T1000 (cell line): ENCODE measurements around the gene CMTR1.
"Not testable (repeated sequence)": the region's sequence is repeated elsewhere in the genome, so short reads cannot be mapped to it uniquely, and the experiment has no call there.

ENCODE experiments used
- DNase-seq: peaks from one replicate; lab custom pipeline; 2025; ENCODE audit warnings: mixed read lengths; lab: John Stamatoyannopoulos, UW

Gene CMTR1, protein sequence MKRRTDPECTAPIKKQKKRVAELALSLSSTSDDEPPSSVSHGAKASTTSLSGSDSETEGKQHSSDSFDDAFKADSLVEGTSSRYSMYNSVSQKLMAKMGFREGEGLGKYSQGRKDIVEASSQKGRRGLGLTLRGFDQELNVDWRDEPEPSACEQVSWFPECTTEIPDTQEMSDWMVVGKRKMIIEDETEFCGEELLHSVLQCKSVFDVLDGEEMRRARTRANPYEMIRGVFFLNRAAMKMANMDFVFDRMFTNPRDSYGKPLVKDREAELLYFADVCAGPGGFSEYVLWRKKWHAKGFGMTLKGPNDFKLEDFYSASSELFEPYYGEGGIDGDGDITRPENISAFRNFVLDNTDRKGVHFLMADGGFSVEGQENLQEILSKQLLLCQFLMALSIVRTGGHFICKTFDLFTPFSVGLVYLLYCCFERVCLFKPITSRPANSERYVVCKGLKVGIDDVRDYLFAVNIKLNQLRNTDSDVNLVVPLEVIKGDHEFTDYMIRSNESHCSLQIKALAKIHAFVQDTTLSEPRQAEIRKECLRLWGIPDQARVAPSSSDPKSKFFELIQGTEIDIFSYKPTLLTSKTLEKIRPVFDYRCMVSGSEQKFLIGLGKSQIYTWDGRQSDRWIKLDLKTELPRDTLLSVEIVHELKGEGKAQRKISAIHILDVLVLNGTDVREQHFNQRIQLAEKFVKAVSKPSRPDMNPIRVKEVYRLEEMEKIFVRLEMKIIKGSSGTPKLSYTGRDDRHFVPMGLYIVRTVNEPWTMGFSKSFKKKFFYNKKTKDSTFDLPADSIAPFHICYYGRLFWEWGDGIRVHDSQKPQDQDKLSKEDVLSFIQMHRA

DNA sequence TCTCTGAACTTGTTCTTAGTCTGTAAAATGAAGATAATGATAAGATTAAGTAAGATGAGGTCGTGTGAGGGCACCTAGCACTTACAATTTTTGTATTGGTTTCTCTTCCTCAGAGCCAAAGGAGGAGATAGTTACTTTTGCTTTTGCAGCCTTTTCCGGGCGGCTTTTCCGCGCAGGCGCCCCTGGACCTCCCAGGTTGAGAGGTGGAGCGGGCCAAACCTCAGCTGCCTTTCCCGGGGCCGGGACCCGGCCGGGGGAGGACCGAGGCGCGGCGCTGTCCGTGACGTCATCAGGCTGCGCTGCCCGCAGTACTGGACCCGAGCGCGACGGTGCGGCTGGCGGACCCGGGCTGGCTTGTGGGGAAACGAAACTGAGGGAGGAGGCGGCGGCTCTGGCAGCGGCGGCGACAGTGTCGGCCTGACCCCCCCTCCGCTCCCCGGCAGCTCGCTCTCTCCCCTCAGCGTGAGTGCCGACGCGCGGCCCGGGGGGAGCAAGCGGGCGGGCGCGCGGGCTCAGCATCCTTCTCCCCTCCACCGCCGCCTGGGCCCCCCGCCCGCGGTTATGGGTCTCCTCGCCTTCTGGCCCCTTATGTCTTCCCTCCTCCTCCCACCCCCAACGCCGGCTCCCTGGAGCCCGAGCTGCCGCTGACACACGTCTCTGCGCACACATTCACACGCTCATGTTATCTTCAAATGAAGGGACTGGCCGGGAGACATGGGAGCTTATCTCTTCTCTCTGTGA lies at the start of gene CMTR1:
TSS of gene CMTR1 (plus strand) at position 306 of the 741 bp plus-strand sequence. CDS start 2,409 bp downstream, outside the sequence.
- DNase-seq, result peak; percentile 92

DNA sequence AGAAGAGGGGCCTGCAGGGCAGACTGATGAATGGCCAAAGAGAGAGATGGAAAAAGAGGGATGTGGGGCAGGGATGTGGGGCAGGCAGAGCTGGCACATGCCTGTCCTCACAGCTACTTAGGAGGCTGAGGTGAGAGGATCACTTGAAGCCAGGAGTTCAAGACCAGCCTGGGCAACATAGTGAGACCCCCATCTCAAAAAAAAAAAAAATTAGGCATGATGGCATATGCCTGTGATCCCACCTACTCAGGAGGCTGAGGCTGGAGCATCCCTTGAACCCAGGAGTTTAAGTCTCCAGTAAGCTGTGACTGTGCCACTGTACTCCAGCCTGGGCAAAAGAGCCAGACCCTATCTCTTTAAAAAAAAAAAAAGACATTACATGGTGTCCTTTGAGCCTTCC lies 44.4 kb upstream of the CMTR1 start:
- no peak for DNase-seq

DNA sequence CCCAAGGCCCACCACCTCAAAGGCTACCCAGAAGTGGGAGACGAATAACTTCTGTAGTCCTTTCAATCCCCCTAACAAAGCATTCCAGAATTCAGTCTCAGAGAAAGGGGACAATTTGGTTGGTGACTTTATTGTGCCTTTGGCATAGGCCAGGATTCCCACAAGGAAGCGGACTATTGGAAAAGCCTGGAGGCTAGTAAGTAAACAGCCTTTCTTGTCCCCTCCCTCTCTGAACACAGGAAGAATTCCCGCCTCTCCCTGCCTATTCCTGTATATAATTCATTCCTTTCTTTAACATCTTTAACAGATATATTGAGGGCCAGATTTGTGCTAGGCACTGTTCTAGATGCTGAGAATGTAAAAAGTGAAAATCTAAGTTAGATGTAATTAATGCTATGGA lies 43.2 kb upstream of the CMTR1 start:
- no peak for DNase-seq

DNA sequence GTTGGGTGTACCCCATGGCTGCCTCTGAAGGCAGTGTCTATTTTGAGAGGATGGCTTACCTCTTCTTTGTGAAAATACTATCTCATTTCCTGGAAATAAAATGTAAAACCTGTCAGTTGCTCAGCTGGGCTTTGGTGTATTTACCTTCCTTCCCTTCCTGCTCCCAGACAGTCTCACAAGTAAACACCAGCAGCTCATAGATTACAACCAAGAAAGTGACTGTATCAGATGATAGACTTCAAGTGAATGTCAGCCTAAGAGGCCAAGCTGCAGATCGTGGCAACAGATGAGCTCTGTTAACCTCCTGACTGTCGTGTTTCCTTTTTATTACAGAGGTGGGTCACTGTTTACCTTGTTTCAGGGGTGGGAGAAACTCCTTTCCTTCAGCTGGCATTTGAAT lies 41.9 kb upstream of the CMTR1 start:
- no peak for DNase-seq

DNA sequence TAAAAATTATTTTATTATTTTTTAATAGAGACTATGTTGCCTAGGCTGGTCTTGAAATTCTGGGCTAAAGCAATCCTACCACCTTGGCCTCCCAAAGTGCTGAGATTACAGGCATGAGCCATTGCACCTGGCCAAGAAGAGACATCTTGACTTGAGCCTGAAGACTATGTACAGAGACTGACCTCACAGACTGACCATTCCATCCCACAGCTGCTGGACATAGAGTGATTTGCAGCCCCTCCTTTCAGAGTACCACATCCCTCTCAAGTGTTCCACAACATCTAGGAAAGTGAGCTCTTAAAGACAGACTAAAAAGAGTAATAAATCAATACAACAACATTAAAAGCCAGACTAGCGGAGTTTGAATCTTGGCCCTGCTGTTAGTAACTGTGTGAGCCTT lies 40.2 kb upstream of the CMTR1 start:
- DNase-seq, result no peak

DNA sequence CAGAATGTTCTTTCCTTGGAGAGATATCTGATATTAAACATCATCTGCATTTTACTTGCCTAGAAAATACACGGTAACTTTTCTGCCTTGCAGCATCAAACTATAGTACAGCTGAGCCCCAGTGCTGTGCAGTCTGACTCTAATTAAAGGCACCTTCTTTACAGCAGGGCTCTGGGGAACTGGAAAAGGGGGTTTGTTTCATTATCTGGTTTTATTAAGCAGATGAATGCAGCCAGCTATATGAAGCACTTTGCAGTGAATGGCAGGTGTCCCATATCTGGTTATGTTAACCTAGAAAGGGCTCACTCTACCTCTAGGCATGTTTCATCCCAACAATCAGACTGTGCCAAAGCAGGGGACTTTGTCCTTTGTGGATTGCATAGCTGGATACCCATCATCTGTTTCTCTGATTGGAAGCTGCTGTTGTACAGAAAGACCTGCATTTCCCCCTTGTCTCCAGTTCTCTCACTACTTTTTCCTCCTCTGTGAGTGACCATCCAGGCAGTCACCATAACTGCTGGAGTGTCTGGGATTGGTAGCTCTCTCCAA lies 39.6 kb upstream of the CMTR1 start:
- DNase-seq, result no peak

DNA sequence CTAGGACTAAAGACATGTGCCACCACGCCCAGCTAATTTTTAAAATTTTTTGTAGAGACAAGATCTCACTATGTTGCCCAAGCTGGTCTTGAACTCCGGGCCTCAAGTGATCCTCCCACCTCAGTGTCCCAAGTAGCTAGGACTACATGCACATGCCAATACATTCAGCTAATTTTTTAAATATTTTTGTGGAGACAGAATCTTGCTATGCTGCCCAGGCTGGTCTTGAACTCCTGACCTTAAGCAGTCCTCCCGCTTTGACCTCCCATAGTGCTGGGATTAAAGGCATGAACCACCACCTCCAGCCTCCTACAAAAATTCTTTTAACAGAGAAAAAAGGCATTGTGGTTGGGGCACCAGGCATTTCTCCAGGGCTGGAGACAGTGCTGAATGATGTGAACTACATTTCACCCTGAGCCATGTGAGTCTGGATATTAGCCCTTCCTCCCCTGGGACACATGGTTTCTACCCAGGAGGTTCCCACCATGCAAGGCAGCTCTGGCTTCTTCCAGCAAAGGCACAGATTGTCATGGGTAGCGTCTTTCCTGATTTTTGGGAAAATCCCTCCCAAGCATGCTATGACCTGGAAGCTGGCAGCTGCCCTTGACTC lies 36.3 kb upstream of the CMTR1 start:
- DNase-seq, result no peak

DNA sequence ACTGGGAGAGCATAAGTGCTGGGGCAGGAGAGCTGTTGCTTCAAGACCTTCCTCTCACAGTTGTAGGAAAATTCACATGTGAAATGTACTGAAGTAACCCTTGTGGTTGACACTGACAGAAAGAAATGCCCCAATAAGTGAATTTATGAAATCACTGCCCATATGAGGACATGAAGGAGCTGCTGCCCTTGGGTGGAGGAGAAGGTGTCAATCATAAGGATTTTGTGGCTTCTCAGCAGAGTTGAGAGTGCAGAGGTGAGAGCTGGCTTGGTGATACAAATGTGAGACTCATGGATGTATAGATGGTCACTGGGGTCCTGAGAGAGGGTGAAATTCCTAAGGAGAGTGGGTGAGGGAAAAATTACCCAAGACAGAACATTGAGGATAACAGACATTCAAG lies 33.9 kb upstream of the CMTR1 start:
- DNase-seq, result no peak

DNA sequence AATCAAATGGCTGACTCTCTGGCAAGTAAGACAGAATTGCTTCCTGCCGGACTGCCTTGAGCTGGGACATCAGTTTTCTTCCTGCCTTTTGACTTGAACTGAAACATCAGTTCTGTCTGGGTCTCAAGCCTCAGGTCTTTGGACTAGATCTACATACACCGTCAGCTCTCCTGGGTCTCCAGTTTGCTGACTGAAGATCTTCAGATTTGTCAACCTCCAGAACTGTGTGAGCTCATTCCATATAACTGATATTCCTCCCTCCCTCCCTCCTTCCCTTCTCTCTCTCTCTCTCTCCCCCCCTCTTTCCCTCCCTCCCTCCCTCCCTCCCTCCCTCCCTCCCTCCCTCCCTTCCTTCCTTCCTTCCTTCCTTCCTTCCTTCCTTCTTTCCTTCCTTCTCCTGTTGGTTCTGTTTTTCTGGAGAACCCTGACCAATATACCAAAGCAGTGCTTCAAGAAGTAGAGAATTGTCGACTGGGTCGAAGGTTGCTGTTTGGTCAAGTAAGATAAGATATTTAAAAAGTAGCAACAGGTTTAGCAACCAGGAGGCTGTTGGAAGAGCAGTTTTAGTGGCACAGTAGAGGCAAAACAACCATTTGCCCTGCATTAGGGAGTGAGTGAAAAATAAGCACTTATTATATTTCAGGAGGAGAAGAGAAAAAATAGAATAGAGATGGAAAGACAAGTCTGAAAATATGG lies 33.1 kb upstream of the CMTR1 start:
- no peak for DNase-seq

DNA sequence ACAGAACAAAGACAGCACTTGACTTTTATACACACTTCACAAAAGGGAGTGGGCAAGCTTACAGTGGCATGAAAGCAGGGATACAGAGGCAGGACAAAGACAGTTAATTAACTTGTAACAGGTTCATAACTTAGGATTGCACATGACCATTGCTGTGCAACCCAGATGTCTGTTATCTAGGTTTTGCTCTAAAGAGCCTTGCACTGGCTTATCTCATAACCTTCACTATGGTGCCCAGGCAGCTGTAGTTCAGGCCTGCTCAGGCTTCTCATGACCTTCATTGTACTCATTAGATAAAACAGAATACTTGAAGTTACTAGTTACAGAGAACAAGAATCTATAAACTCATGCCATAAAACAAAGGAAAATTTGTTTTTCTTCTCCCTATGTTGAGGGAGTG lies 31.4 kb upstream of the CMTR1 start:
- not testable (repeated sequence) for DNase-seq

DNA sequence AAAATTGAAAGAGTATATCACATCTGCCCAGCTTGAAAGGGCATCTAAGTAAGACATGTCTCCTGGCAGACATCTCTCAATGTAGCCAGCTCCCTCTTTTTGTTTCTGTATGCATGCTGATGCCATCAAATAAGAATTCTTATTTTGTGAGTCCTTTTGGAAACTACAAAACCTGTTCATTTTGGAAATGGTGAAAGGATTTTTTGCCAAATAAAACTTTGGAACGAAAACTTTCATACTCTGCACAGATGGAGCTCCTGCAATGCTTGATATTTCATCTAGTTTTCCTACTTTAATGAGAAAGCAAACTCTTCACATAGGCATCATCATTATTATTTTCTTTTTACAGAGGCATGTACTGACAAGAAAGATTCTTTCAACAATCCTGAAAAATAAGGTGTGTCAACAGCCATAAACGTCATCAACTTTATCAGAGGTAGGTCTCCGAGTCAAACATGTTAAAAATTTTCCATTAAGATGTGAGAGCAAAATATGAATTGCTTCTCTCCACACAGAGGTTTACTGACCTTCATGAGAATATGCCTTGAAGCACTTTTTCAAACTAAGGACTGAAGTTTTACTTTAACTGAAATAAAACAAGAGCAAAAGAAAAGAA lies 26.2 kb upstream of the CMTR1 start:
- no peak for DNase-seq

DNA sequence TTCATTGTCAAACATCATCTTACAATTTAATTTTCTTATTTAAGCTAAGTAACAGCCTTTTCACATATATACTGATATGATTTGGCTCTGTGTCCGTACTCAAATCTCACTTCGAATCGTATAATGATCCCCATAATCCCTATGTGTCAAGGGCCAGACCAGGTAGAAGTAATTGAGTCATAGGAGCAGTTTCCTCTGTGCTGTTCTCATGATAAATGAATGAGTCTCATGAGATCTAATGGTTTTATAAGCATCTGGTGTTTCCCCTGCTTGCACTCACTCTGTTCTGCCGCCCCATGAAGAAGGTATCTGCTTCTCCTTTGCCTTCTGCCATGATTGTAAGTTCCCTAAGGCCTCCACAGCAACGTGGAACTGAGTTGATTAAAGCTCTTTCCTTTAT lies 25.1 kb upstream of the CMTR1 start:
- DNase-seq, result no peak

DNA sequence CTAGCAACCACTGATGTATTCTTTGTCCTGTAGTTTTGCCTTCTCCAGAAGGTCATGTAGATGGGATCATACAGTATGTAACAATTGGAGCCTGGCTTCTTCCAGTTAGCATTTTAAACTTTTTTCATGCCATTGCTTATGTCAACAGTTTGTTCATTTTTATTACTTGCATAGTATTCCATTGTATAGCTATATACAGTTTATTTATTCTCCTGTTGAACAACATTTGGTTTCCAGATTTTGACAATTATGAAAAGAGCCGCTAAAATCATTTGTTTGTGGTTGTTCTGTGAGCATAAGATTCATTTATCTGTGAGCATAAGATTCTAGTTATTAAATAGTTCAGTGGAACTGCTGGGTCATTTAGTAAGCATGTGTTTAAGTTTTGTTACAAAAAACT lies 23.5 kb upstream of the CMTR1 start:
- DNase-seq, result no peak

DNA sequence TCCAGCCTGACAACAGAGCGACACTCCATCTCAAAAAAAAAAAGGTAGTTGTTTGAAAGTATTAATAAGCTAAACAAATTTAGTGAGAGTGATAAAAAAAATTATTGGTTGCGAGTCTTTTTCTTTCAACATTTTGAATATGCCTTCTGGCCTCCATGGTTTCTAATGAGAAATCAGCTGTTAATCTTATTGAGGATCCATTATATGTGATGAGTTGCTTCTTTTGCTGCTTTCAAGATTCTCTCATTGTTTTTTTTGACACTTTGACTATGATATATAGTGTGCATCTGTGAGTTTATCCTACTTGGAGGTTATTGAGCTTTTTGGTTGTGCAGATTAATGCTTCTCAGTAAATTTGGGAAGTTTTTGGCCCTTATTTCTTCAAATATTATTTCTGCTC lies 15.6 kb upstream of the CMTR1 start:
- DNase-seq, result no peak

DNA sequence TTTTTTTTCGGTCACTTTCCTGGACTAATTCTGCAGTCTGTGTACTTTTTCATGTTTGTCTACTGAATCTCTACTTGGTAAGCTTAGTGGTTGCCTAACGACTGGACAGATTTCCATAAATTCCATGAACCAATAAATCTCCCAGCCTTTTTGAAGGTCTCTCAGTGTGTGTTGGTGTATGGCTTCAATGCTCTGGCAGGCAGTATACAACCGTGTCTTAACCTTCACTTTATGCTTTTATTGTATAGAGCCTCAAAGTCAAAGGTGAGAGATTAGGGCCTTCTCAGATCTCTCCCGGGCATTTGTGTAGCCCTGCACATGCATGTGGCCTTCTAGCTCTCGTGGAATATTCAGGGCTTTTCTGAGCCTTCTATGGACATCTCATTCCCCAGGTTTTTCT lies 14.3 kb upstream of the CMTR1 start:
- no peak for DNase-seq

DNA sequence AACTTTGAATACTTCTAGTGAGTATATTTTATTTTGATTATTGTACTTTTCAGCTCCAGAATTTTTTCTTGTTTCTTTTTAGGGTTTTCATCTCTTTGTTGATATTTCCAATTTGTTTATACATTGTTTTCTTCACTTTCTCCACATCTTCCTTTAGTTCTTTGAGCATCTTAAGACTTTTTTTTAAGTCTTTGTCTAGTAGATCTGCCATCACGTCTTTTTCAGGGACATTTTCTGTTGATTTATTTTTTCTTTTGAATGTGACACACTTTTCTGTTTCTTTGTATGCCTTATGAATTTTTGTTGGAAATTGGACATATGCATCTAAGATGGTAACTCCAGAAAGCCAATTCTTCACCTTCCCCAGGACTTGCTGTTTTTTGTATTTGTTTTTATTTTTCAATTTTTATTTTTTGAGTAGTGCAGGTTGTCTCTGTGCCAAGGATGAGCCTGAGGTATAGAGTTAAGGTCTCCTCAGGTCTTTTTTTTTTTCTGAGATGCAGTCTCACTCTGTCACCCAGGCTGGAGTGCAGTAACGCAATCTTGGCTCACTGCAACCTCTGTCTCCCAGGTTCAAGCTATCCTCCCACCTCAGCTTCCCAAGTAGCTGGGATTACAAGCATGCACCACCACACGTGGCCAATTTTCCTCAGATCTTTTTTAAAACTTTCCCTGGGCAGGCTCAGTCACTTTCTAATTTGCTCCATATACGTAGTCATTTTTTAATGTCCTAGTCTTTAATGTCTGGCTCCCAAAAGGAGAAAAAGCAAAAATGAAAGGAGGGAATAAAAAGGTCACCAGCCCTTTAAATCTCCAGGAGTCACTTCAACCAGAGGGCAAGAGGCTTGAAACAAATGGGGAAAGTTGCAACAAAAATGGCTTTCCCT lies 6.7 kb upstream of the CMTR1 start:
- DNase-seq, result no peak

DNA sequence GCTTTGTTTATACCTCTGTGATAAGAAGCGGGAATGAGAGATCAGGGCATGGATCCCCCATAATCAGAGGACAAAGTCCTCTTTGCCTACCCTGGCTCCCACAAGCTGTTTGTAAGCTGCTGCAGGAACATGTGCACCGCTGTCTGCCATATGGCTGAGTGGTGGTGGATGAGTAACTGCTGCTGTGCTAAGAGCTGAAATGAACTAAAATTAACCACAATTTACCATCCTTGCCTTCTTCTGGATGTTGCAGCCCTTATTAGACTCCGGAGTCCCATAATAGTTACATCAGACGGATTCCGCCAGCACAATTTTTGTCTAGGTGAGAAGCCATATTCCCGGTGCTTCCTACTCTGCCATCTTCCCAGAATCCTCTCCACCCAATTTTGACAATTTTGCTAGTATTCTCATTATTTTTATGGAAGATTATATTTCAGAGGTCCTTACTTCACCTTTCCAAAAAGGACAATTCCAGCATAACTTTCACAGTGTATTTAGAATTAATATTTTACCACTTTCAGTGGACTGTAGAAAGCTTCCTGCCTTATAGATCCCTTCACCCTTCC lies 6.0 kb upstream of the CMTR1 start:
- DNase-seq, result no peak

DNA sequence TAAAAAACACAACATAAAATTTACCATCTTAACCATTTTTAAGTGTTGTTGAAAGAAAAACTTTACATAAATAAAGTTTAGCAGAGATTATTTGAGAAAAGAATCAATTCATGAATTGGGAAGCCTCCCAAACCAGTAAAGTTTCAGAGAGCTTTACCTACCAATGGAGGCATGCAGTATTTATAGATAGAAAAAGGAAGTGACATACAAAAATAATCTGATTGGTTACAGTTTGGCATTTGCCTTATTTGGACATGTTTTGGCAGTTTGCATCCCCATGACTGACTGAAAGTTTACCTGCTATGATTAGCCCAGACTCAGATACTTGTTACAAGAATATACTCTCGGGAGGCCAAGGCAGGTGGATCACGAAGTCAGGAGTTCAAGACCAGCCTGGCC lies 3.7 kb upstream of the CMTR1 start:
- DNase-seq, result no peak

DNA sequence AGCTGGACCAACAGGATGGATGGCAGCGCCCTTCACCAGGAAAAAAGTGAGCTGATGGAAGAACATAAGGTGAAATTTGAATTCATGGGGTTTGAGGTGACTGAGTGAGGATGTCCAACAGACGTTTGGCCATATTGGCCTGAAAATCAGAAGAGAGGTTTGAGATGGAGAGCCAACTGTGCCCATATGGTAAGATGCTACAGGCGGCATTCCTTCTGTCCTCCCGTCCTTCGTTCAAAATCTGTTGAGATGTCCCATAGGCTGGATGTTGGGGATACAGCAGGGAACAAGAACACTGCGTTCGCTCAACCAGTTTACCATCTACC lies 468 bp upstream of the CMTR1 start:
- DNase-seq, result no peak
